Measurements from ENCODE around the gene KLHL36. TPM values are rescaled to one million over a fixed set of nuclear protein-coding genes. Genes with fewer than 3 reads are reported as not detected.

KLHL36 gene
- total RNA-seq, 1 experiment from 2014 or later, result 93.6 TPM

- CTCF ChIA-PET, result interaction anchor here (0.6 kb wide), 2 partner anchors 22 to 979 kb away, joined by 4 to 8 read pairs; no protein-coding TSS in a partner anchor
- H3K9me3 Mint-ChIP-seq (ENCODE audit: low read depth, unreplicated experiment), result no peaks in the 10 kb centered on the region
- H3K4me3 Mint-ChIP-seq (ENCODE audit: low read depth, unreplicated experiment), result no peak overlapping the region
- DNase-seq, result no peak
- no peaks in the 10 kb centered on the region for H3K4me1 Mint-ChIP-seq (ENCODE audit: low read depth, unreplicated experiment)
- no peak for TF ChIP-seq CTCF (IDR thresholded peaks at IDR 0.05; ENCODE audit: unreplicated experiment)
- BruUV-seq (replicated peaks), result no TSS peak
- H3K27me3 Mint-ChIP-seq (ENCODE audit: unreplicated experiment), result peaks cover 10% of the 10 kb centered on the region
- H3K36me3 Mint-ChIP-seq (ENCODE audit: insufficient read depth, unreplicated experiment), result no peaks in the 10 kb centered on the region
- H3K27ac Mint-ChIP-seq (ENCODE audit: unreplicated experiment), result no peak overlapping the region
- intact Hi-C loops (cut with micrococcal nuclease; ENCODE audit: unreplicated experiment), result no loop called here
Measured at GRCh38 chr16:84638231-84638806, 10.0 kb upstream of the KLHL36 start.

- H3K4me1 Mint-ChIP-seq (ENCODE audit: low read depth, unreplicated experiment), result peaks cover 10% of the 10 kb centered on the region
- H3K36me3 Mint-ChIP-seq (ENCODE audit: insufficient read depth, unreplicated experiment), result no peaks in the 10 kb centered on the region
- CTCF ChIA-PET, result no interaction called here
- no peak overlapping the region for H3K4me3 Mint-ChIP-seq (ENCODE audit: low read depth, unreplicated experiment)
- no peaks in the 10 kb centered on the region for H3K9me3 Mint-ChIP-seq (ENCODE audit: low read depth, unreplicated experiment)
- H3K27me3 Mint-ChIP-seq (ENCODE audit: unreplicated experiment), result peaks cover 23% of the 10 kb centered on the region
- H3K27ac Mint-ChIP-seq (ENCODE audit: unreplicated experiment), result no peak overlapping the region
- BruUV-seq (replicated peaks), result no TSS peak
- intact Hi-C loops (cut with micrococcal nuclease; ENCODE audit: unreplicated experiment), result no loop called here
- TF ChIP-seq CTCF (IDR thresholded peaks at IDR 0.05; ENCODE audit: unreplicated experiment), result no peak
- DNase-seq, result no peak
Measured at GRCh38 chr16:84640145-84640544, 8.2 kb upstream of the KLHL36 start.

GRCh38 chr16:84641643-84642358 is 6.5 kb upstream of the KLHL36 start:
- CTCF ChIA-PET, result interaction anchor here (0.5 kb wide), 1 partner anchor 57 kb away, joined by 3 read pairs; no protein-coding TSS in a partner anchor
- no peak overlapping the region for H3K27ac Mint-ChIP-seq (ENCODE audit: unreplicated experiment)
- no peaks in the 10 kb centered on the region for H3K9me3 Mint-ChIP-seq (ENCODE audit: low read depth, unreplicated experiment)
- H3K27me3 Mint-ChIP-seq (ENCODE audit: unreplicated experiment), result peaks cover 34% of the 10 kb centered on the region
- no peak overlapping the region for H3K4me3 Mint-ChIP-seq (ENCODE audit: low read depth, unreplicated experiment)
- no TSS peak for BruUV-seq (replicated peaks)
- no peak for TF ChIP-seq CTCF (IDR thresholded peaks at IDR 0.05; ENCODE audit: unreplicated experiment)
- peaks cover 4% of the 10 kb centered on the region for H3K36me3 Mint-ChIP-seq (ENCODE audit: insufficient read depth, unreplicated experiment)
- DNase-seq, result no peak
- intact Hi-C loops (cut with micrococcal nuclease; ENCODE audit: unreplicated experiment), result no loop called here
- H3K4me1 Mint-ChIP-seq (ENCODE audit: low read depth, unreplicated experiment), result peaks cover 10% of the 10 kb centered on the region

GRCh38 chr16:84643180-84643583 is 5.1 kb upstream of the KLHL36 start:
- BruUV-seq (replicated peaks), result no TSS peak
- Mint-ChIP-seq H3K27ac (ENCODE audit: unreplicated experiment) (no peak overlapping the region), H3K27me3 (ENCODE audit: unreplicated experiment) (peaks cover 37% of the 10 kb centered on the region), H3K36me3 (ENCODE audit: insufficient read depth, unreplicated experiment) (peaks cover 12% of the 10 kb centered on the region), H3K4me3 (ENCODE audit: low read depth, unreplicated experiment) (no peak overlapping the region), H3K9me3 (ENCODE audit: low read depth, unreplicated experiment) (no peaks in the 10 kb centered on the region), H3K4me1 (ENCODE audit: low read depth, unreplicated experiment) (peaks cover 10% of the 10 kb centered on the region)
- no peak for DNase-seq
- TF ChIP-seq CTCF (IDR thresholded peaks at IDR 0.05; ENCODE audit: unreplicated experiment), result no peak
- CTCF ChIA-PET, result no interaction called here
- intact Hi-C loops (cut with micrococcal nuclease; ENCODE audit: unreplicated experiment), result no loop called here

All from Calu3 (cell line).